GM21786 (cell line): ENCODE data around the gene NADK2.

ENCODE experiments used
- ATAC-seq: cut with Tn5 transposase; IDR thresholded peaks from one replicate; pipeline ENCODE4 v1.9.1; 2021; ENCODE audit not compliant: unreplicated experiment

The NADK2 gene

GRCh38 chr5:36246036-36246800 is 4.5 kb upstream of the NADK2 start:
- no peak for ATAC-seq

- ATAC-seq, result no peak
Observed at GRCh38 chr5:36244076-36244475, 2.4 kb upstream of the NADK2 start.

GRCh38 chr5:36243653-36244052 is 1.9 kb upstream of the NADK2 start:
- ATAC-seq, result no peak

- ATAC-seq, result no peak
Observed at GRCh38 chr5:36242534-36243485, 1.1 kb upstream of the NADK2 start.

- peak; percentile 25 for ATAC-seq
Observed at GRCh38 chr5:36240779-36241630, 720 bp downstream of the NADK2 start.

- no peak for ATAC-seq
Observed at GRCh38 chr5:36239370-36240293, 2.1 kb downstream of the NADK2 start.

- ATAC-seq, result no peak
Observed at GRCh38 chr5:36238502-36239295, 3.0 kb downstream of the NADK2 start.

- no peak for ATAC-seq
Observed at GRCh38 chr5:36237751-36238150, 4.0 kb downstream of the NADK2 start.

GRCh38 chr5:36236801-36237200 is 4.9 kb downstream of the NADK2 start:
- ATAC-seq, result no peak

- ATAC-seq, result no peak
Observed at GRCh38 chr5:36232533-36232932, 9.2 kb downstream of the NADK2 start.

- ATAC-seq, result no peak
Observed at GRCh38 chr5:36230151-36230790, 11.5 kb downstream of the NADK2 start.

GRCh38 chr5:36228505-36228904 is 13.2 kb downstream of the NADK2 start:
- no peak for ATAC-seq

GRCh38 chr5:36227046-36227445 is 14.7 kb downstream of the NADK2 start:
- ATAC-seq, result no peak

GRCh38 chr5:36222620-36223019 is 19.1 kb downstream of the NADK2 start:
- ATAC-seq, result no peak

- ATAC-seq, result no peak
Observed at GRCh38 chr5:36217988-36218387, 23.7 kb downstream of the NADK2 start.

GRCh38 chr5:36217567-36217966 is 24.2 kb downstream of the NADK2 start:
- no peak for ATAC-seq

- ATAC-seq, result no peak
Observed at GRCh38 chr5:36215910-36216309, 25.8 kb downstream of the NADK2 start.

- no peak for ATAC-seq
Observed at GRCh38 chr5:36214436-36214835, 27.3 kb downstream of the NADK2 start.

GRCh38 chr5:36209664-36210063 is 32.1 kb downstream of the NADK2 start:
- ATAC-seq, result no peak
